Small intestine (tissue), 7 donors: ENCODE measurements around the gene MADCAM1. TPM values are rescaled to one million over a fixed set of nuclear protein-coding genes. Genes with fewer than 3 reads are reported as not detected.

Experiments used
- DNase-seq, 2 donors: peaks; one replicate each; pipeline versions ENCODE4 v3.0.0 to v3.0.0-alpha.2; 2013
- FAIRE-seq: peaks from 2 replicates; lab custom pipeline; 2012; peaks lifted over from hg19 to GRCh38; lab: Jason Lieb, UNC
- H3K27ac ChIP-seq, 3 donors: one replicate each; pipeline ENCODE4 v1.5.1; 2013; ENCODE audit warnings: low read length in 2 of 3, mild to moderate bottlenecking in 2 of 3, control low read depth in 1 of 3, inconsistent platforms in 1 of 3, low read depth in 1 of 3, moderate library complexity in 1 of 3
- H3K27me3 ChIP-seq, 3 donors: one replicate each; pipeline ENCODE4 v1.6.1; 2013; ENCODE audit warnings: low read length in 3 of 3, inconsistent platforms in 1 of 3; ENCODE audit not compliant: control insufficient read depth in 3 of 3, insufficient read depth in 3 of 3
- H3K36me3 ChIP-seq, 3 donors: one replicate each; pipeline ENCODE4 v1.6.1; 2013; ENCODE audit warnings: low read length in 3 of 3, inconsistent platforms in 1 of 3, low read depth in 1 of 3, mild to moderate bottlenecking in 1 of 3, moderate library complexity in 1 of 3; ENCODE audit not compliant: control insufficient read depth in 3 of 3, insufficient read depth in 2 of 3
- H3K4me1 ChIP-seq, 3 donors: one replicate each; pipeline ENCODE4 v1.6.1; 2013; ENCODE audit warnings: low read length in 2 of 3, inconsistent platforms in 1 of 3, low read depth in 1 of 3, mild to moderate bottlenecking in 1 of 3, moderate library complexity in 1 of 3; ENCODE audit not compliant: control insufficient read depth in 3 of 3, insufficient read depth in 2 of 3
- H3K4me3 ChIP-seq, 3 donors: one replicate each; pipeline ENCODE4 v1.5.1; 2013; ENCODE audit warnings: low read length in 3 of 3, control low read depth in 1 of 3, inconsistent platforms in 1 of 3, low read depth in 1 of 3, mild to moderate bottlenecking in 1 of 3, moderate library complexity in 1 of 3
- H3K9me3 ChIP-seq, 2 donors: one replicate each; pipeline ENCODE4 v1.6.1; 2013; ENCODE audit warnings: low read depth in 1 of 2, low read length in 1 of 2; ENCODE audit not compliant: control insufficient read depth in 2 of 2, insufficient read depth in 1 of 2
- WGBS, 3 donors: extraction: QIAGEN DNeasy Blood & Tissue Kit; methylation state at CpG; one replicate each; pipeline ENCODE4 v1.1.7; 2013; 5-methylcytosine and 5-hydroxymethylcytosine counted together
- polyA plus RNA-seq, 4 donors: library from polyadenylated mRNA; stranded (reverse) in 3 of 4; unstranded in 1 of 4; fragments of 200-250 nt in 3 of 4; fragments of 120-200 nt in 1 of 4; gene quantifications; one replicate each; pipeline versions ENCODE4 v1.2.1 to v1.2.3, GENCODE V29; 2013
- donor health status: healthy with polysubstance abuse.
- donor health status: control.
- donor health status: control.
- donor health status: Bipolar disorder and iron deficiency.
- donor health status: healthy.

MADCAM1 gene
- polyA plus RNA-seq, 4 donors, result 1.1 to 11.3 (median 6.4) TPM; not detected in 1

GRCh38 chr19:513368-514165 is 17.3 kb downstream of the MADCAM1 start:
- H3K27ac ChIP-seq, result no peak overlapping the region
- H3K36me3 ChIP-seq, result peaks cover 0 to 32% (median 0%) of the 10 kb centered on the region in 3 donors
- FAIRE-seq (no peak), DNase-seq (no peak)
- H3K4me1 ChIP-seq, result peaks cover 0 to 30% (median under 1%) of the 10 kb centered on the region in 3 donors
- H3K27me3 ChIP-seq, result no peaks in the 10 kb centered on the region
- 49 to 85% (median 80%) methylated on average over 10 of the region's 10 CpGs for WGBS, 3 donors
- H3K4me3 ChIP-seq, result no peak overlapping the region
- no peaks in the 10 kb centered on the region for H3K9me3 ChIP-seq

- no peaks in the 10 kb centered on the region for H3K27me3 ChIP-seq
- H3K4me1 ChIP-seq, result peaks cover 0 to 27% (median 0%) of the 10 kb centered on the region in 3 donors
- DNase-seq (no peak), FAIRE-seq (no peak)
- 93 to 98% (median 96%) methylated on average over 9 of the region's 9 CpGs for WGBS, 3 donors
- no peak overlapping the region for H3K4me3 ChIP-seq
- no peaks in the 10 kb centered on the region for H3K9me3 ChIP-seq
- H3K36me3 ChIP-seq, result peaks cover 0 to 27% (median 0%) of the 10 kb centered on the region in 3 donors
- H3K27ac ChIP-seq, result no peak overlapping the region
These were observed 17.9 kb downstream of the MADCAM1 start for GRCh38 chr19:514166-514663.

GRCh38 chr19:517721-518597 is 21.7 kb downstream of the MADCAM1 start:
- Histone ChIP-seq H3K9me3 (peaks cover 0 to 27% of the 10 kb centered on the region in 2 donors), H3K27ac (peak overlapping the region in 1 of 3 donors; percentile 58), H3K4me3 (no peak overlapping the region), H3K4me1 (peaks cover 0 to 12% (median 0%) of the 10 kb centered on the region in 3 donors), H3K27me3 (no peaks in the 10 kb centered on the region), H3K36me3 (peaks cover 0 to 33% (median 0%) of the 10 kb centered on the region in 3 donors)
- WGBS, 3 donors, result 30 to 53% (median 49%) methylated on average over 6 to 10 of the region's 10 CpGs
- no peak for FAIRE-seq
- peak in 1 of 2 donors; percentile 88 for DNase-seq

- DNase-seq, result peak; percentile 46 to 88
- Histone ChIP-seq H3K4me3 (peak overlapping the region in 2 of 3 donors; percentile 13 to 18), H3K4me1 (peaks cover 0 to 8% (median 0%) of the 10 kb centered on the region in 3 donors), H3K36me3 (peaks cover 0 to 32% (median 0%) of the 10 kb centered on the region in 3 donors), H3K27ac (peak overlapping the region in 1 of 3 donors; percentile 61), H3K9me3 (peaks cover 0 to 27% of the 10 kb centered on the region in 2 donors), H3K27me3 (no peaks in the 10 kb centered on the region)
- no peak for FAIRE-seq
- 16 to 27% (median 24%) methylated on average over 46 to 58 of the region's 58 CpGs for WGBS, 3 donors
These were observed 22.4 kb downstream of the MADCAM1 start for GRCh38 chr19:518598-519231.

- FAIRE-seq, result no peak
- 74 to 85% (median 80%) methylated on average over 29 to 45 of the region's 45 CpGs for WGBS, 3 donors
These were observed 23.2 kb downstream of the MADCAM1 start for GRCh38 chr19:519449-519865.

GRCh38 chr19:522726-523125 is 26.4 kb downstream of the MADCAM1 start:
- Histone ChIP-seq H3K27ac (no peak overlapping the region), H3K4me1 (no peaks in the 10 kb centered on the region), H3K4me3 (no peak overlapping the region), H3K9me3 (peaks cover 0 to 27% of the 10 kb centered on the region in 2 donors), H3K27me3 (peaks cover 0 to 2% (median 0%) of the 10 kb centered on the region in 3 donors), H3K36me3 (peaks cover 0 to 18% (median 0%) of the 10 kb centered on the region in 3 donors)
- no peak for DNase-seq
- no peak for FAIRE-seq
- 89 to 92% (median 89%) methylated on average over 12 of the region's 12 CpGs for WGBS, 3 donors

More at GRCh38 chr19:519449-519865, 23.2 kb downstream of the MADCAM1 start:
- no peaks in the 10 kb centered on the region for H3K27me3 ChIP-seq
- H3K9me3 ChIP-seq, result peaks cover 0 to 27% of the 10 kb centered on the region in 2 donors
- H3K4me3 ChIP-seq, result no peak overlapping the region
- no peak for DNase-seq
- peaks cover 0 to 24% (median 0%) of the 10 kb centered on the region in 3 donors for H3K36me3 ChIP-seq
- H3K4me1 ChIP-seq, result peaks cover 0 to 8% (median 0%) of the 10 kb centered on the region in 3 donors
- no peak overlapping the region for H3K27ac ChIP-seq

- FAIRE-seq (no peak), DNase-seq (no peak)
- H3K36me3 ChIP-seq, result peaks cover 0 to 18% (median 0%) of the 10 kb centered on the region in 3 donors
- H3K4me1 ChIP-seq, result no peaks in the 10 kb centered on the region
- no peak overlapping the region for H3K27ac ChIP-seq
- WGBS, 3 donors, result 47 to 66% (median 63%) methylated on average over 27 to 29 of the region's 29 CpGs
- H3K4me3 ChIP-seq, result no peak overlapping the region
- H3K27me3 ChIP-seq, result peaks cover 0 to 2% (median 0%) of the 10 kb centered on the region in 3 donors
- H3K9me3 ChIP-seq, result peaks cover 0 to 27% of the 10 kb centered on the region in 2 donors
These were observed 27.9 kb downstream of the MADCAM1 start for GRCh38 chr19:524062-524674.
